ENCODE measurements around the gene HM13. TPM values are rescaled to one million over a fixed set of nuclear protein-coding genes. Genes with fewer than 3 reads are reported as not detected.

Gene HM13
- total RNA-seq, 2 donors from 2014 or later: 107 to 179 TPM

DNA sequence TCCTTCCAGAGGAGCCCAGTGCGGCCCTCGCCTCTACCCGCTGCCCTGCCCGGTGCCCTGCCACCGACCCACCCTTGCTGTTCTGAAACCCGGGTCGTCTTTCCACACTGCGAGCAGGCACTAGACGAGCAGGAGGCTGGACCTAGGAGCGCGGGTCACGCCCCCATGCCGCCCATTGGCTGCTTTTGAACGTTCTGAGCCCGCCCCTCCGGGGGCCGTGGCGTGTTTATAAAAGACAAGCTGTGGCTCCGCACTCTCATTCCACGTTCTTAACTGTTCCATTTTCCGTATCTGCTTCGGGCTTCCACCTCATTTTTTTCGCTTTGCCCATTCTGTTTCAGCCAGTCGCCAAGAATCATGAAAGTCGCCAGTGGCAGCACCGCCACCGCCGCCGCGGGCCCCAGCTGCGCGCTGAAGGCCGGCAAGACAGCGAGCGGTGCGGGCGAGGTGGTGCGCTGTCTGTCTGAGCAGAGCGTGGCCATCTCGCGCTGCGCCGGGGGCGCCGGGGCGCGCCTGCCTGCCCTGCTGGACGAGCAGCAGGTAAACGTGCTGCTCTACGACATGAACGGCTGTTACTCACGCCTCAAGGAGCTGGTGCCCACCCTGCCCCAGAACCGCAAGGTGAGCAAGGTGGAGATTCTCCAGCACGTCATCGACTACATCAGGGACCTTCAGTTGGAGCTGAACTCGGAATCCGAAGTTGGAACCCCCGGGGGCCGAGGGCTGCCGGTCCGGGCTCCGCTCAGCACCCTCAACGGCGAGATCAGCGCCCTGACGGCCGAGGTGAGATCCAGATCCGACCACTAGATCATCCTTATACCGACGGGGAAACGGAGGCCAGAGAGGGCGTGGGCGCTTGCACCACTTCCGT is 91.0 kb downstream of the HM13 start, which contains the start of gene ID1:
ID1 (plus strand) TSS at position 259 of the 871 bp plus-strand sequence; CDS start at position 358, 99 bp downstream.
- intact Hi-C loops (cut with DNase I): no loop called here
- Histone ChIP-seq H3K27me3 (no peaks in the 10 kb centered on the region), H3K9me3 (no peaks in the 10 kb centered on the region), H3K4me3 (peak within 1 kb of the TSS; percentile 58), H3K4me1 (peaks cover 9% of the 10 kb centered on the region), H3K27ac (peak within 1 kb of the TSS; percentile 77), H3K36me3 (no peaks in the 10 kb centered on the region), H3K9ac (ENCODE audit: low read depth in 2 of 2, low read length in 2 of 2) (peak within 1 kb of the TSS; percentile 98 to 99)
- peak; percentile 97 for DNase-seq
- no peak for TF ChIP-seq CTCF (IDR thresholded peaks at IDR 0.05)

DNA sequence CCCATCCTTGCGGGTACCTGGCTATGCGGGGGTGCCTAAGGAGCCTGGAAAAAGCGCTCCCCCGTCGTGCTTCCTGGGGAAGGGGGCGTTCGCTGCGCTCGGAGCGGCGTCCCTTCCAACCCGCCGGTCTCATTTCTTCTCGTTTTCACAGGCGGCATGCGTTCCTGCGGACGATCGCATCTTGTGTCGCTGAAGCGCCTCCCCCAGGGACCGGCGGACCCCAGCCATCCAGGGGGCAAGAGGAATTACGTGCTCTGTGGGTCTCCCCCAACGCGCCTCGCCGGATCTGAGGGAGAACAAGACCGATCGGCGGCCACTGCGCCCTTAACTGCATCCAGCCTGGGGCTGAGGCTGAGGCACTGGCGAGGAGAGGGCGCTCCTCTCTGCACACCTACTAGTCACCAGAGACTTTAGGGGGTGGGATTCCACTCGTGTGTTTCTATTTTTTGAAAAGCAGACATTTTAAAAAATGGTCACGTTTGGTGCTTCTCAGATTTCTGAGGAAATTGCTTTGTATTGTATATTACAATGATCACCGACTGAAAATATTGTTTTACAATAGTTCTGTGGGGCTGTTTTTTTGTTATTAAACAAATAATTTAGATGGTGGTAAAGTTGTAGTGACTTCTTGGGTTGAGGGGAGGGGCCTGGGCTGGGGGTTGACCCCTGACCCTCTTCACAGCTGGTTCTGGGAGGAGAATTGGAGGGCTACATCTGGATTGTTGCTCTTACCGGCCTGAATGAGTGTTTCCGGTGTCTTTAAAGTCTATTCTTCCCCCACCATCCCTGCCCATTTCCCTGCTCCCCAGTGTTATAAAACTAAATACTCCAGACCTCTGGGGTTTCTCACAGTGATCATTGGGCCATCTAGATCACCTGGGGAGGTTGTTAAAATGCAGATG is 91.9 kb downstream of the HM13 start:
- intact Hi-C loops (cut with DNase I): no loop called here
- H3K9ac ChIP-seq (ENCODE audit: low read depth in 2 of 2, low read length in 2 of 2): peak overlapping the region; percentile 98 to 99
- H3K4me1 ChIP-seq: peaks cover 9% of the 10 kb centered on the region
- H3K4me3 ChIP-seq: peak overlapping the region; percentile 58
- no peaks in the 10 kb centered on the region for H3K9me3 ChIP-seq
- DNase-seq: peak; percentile 54
- TF ChIP-seq CTCF (IDR thresholded peaks at IDR 0.05): no peak
- peak overlapping the region; percentile 77 for H3K27ac ChIP-seq
- H3K36me3 ChIP-seq: no peaks in the 10 kb centered on the region
- no peaks in the 10 kb centered on the region for H3K27me3 ChIP-seq

DNA sequence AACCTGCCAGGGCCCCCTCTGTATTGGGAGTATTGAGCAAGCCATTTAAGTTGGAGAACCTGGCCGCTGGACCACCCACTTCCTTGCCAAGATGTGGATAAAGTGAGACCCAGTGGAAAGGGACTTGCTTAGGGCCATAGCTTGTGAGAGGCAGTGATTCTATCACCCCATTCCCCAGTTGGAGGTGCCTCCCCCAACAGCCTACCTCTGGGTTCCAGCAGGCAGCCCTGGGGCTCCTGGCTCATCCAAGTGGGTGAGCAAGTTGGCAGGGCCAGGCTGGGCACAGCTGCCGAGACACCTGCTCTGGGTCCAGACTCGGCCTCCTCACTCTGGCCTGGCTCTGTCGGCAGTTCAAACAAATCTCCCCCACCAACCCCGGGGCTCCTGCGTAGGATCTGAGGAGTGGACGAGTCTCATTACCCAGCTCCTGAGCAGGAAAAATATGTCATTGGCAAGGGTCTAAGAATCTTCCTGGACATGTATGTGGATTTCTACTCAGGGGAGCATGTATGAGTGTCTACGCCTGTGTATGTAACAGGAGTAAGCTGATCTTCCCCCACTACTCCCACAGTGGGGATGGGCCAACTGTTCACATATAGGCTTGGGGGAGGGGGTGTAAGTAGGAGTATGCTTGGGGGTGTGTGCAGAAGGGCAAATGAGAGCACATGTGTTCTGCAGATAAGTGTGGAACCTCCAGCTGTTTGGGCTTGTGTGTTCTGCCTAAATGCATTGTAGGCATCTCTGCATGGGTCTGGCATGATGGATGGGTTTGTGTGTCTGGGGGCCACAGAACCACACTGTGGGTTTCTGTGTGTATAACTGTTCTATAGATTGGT is 92.8 kb downstream of the HM13 start:
- no peak for TF ChIP-seq CTCF (IDR thresholded peaks at IDR 0.05)
- H3K4me3 ChIP-seq: peak overlapping the region; percentile 58
- H3K9ac ChIP-seq (ENCODE audit: low read depth in 2 of 2, low read length in 2 of 2): peak overlapping the region; percentile 98 to 99
- no peaks in the 10 kb centered on the region for H3K36me3 ChIP-seq
- no peaks in the 10 kb centered on the region for H3K9me3 ChIP-seq
- no peaks in the 10 kb centered on the region for H3K27me3 ChIP-seq
- intact Hi-C loops (cut with DNase I): no loop called here
- H3K27ac ChIP-seq: peak overlapping the region; percentile 77
- no peak for DNase-seq
- H3K4me1 ChIP-seq: peaks cover 9% of the 10 kb centered on the region

- H3K9me3 ChIP-seq: no peaks in the 10 kb centered on the region
- DNase-seq: no peak
- peaks cover 9% of the 10 kb centered on the region for H3K4me1 ChIP-seq
- H3K9ac ChIP-seq (ENCODE audit: low read depth in 2 of 2, low read length in 2 of 2): peak overlapping the region; percentile 98 to 99
- H3K4me3 ChIP-seq: no peak overlapping the region
- no peak for TF ChIP-seq CTCF (IDR thresholded peaks at IDR 0.05)
- no peaks in the 10 kb centered on the region for H3K36me3 ChIP-seq
- H3K27ac ChIP-seq: peak overlapping the region; percentile 77
- intact Hi-C loops (cut with DNase I): no loop called here
- no peaks in the 10 kb centered on the region for H3K27me3 ChIP-seq
Observed at GRCh38 chr20:31607640-31608250, 93.5 kb downstream of the HM13 start.

Measured in colonic mucosa (tissue), 4 donors.